ELR (cell line): Measurements from ENCODE around the gene MAML3.

ENCODE experiments used
- DNase-seq: peaks from one replicate; pipeline ENCODE4 v3.0.0-alpha.2; 2015; ENCODE audit warnings: low read depth

Gene MAML3

GRCh38 chr4:139782926-139783522, 371.0 kb downstream of the MAML3 start:
- DNase-seq: no peak

- DNase-seq: no peak
These were observed 372.9 kb downstream of the MAML3 start for GRCh38 chr4:139781066-139781465.

- no peak for DNase-seq
These were observed 374.3 kb downstream of the MAML3 start for GRCh38 chr4:139779691-139780090.

GRCh38 chr4:139777757-139778156, 376.2 kb downstream of the MAML3 start:
- no peak for DNase-seq

- no peak for DNase-seq
These were observed 377.7 kb downstream of the MAML3 start for GRCh38 chr4:139776235-139776634.

- DNase-seq: no peak
These were observed 379.1 kb downstream of the MAML3 start for GRCh38 chr4:139774759-139775487.

- DNase-seq: no peak
These were observed 380.2 kb downstream of the MAML3 start for GRCh38 chr4:139773560-139774318.

- no peak for DNase-seq
These were observed 383.6 kb downstream of the MAML3 start for GRCh38 chr4:139770361-139770760.

GRCh38 chr4:139769364-139769763, 384.6 kb downstream of the MAML3 start:
- no peak for DNase-seq

GRCh38 chr4:139768896-139769295, 385.1 kb downstream of the MAML3 start:
- DNase-seq: peak; percentile 18

GRCh38 chr4:139768366-139768765, 385.6 kb downstream of the MAML3 start:
- no peak for DNase-seq

- no peak for DNase-seq
These were observed 386.4 kb downstream of the MAML3 start for GRCh38 chr4:139767585-139767984.

GRCh38 chr4:139767168-139767567, 386.8 kb downstream of the MAML3 start:
- no peak for DNase-seq

GRCh38 chr4:139764686-139765310, 389.2 kb downstream of the MAML3 start:
- DNase-seq: no peak

- DNase-seq: no peak
These were observed 389.8 kb downstream of the MAML3 start for GRCh38 chr4:139764182-139764581.

- no peak for DNase-seq
These were observed 390.3 kb downstream of the MAML3 start for GRCh38 chr4:139763672-139764071.

- DNase-seq: no peak
These were observed 390.8 kb downstream of the MAML3 start for GRCh38 chr4:139763205-139763604.

GRCh38 chr4:139762720-139763119, 391.3 kb downstream of the MAML3 start:
- no peak for DNase-seq

- peak; percentile 64 for DNase-seq
These were observed 392.5 kb downstream of the MAML3 start for GRCh38 chr4:139761461-139761860.

- DNase-seq: no peak
These were observed 393.4 kb downstream of the MAML3 start for GRCh38 chr4:139760567-139760966.

- no peak for DNase-seq
These were observed 394.9 kb downstream of the MAML3 start for GRCh38 chr4:139759097-139759496.

GRCh38 chr4:139756391-139757180, 397.4 kb downstream of the MAML3 start:
- no peak for DNase-seq
